Stomach smooth muscle (tissue), 2 donors: ENCODE results near the gene INTS11.

ENCODE experiments used
- H3K27ac ChIP-seq: one replicate; pipeline ENCODE4 v1.7.0; 2013; ENCODE audit warnings: mild to moderate bottlenecking, low read length, inconsistent platforms
- H3K27me3 ChIP-seq, 2 donors: one replicate each; pipeline ENCODE4 v1.7.0; 2013; ENCODE audit warnings: low read length in 2 of 2; ENCODE audit not compliant: insufficient read depth in 2 of 2, control insufficient read depth in 1 of 2
- H3K36me3 ChIP-seq, 2 donors: one replicate each; pipeline ENCODE4 v1.7.0; 2013; ENCODE audit warnings: low read length in 2 of 2; ENCODE audit not compliant: control insufficient read depth in 2 of 2, insufficient read depth in 2 of 2
- H3K4me1 ChIP-seq: one replicate; pipeline ENCODE4 v1.7.0; 2013; ENCODE audit warnings: low read length; ENCODE audit not compliant: control insufficient read depth, insufficient read depth
- H3K4me3 ChIP-seq, 2 donors: one replicate each; pipeline ENCODE4 v1.7.0; 2013; ENCODE audit warnings: low read length in 2 of 2
- H3K9ac ChIP-seq, 2 donors: one replicate each; pipeline ENCODE4 v1.7.0; 2013; ENCODE audit warnings: low read length in 2 of 2, mild to moderate bottlenecking in 1 of 2
- H3K9me3 ChIP-seq, 2 donors: one replicate each; pipeline ENCODE4 v1.7.0; 2013; ENCODE audit warnings: low read length in 2 of 2; ENCODE audit not compliant: control insufficient read depth in 2 of 2
- donor health status: healthy.
- donor health status: Pancreatic carcinoma.

Gene INTS11

DNA sequence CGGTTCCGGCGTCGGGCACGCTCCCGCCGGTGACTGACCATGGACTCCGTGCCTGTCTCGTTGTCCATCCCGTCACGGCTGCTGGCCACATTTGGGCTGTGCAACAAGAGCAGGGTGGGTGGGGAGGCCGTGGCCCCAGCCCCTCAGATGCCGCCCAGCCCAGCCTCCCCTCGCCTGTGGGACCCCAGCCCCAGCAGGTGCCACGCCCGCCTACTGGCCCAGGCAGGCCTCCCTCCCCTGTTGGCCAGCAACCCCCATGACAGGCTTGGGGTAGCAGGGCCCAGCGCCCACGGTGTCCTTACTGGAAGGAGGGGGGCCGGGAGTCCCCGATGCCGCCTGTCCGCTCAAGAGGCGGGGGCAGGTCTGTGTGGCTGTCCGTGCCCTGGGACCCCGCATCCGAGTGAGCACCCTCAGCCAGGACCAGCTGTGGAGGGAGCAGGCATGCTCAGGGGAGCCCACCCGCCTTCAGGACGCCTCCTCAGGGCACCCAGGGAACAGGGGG is 17.7 kb upstream of the INTS11 start:
- Histone ChIP-seq H3K4me1 (peaks cover 28% of the 10 kb centered on the region), H3K36me3 (peaks cover 14 to 17% of the 10 kb centered on the region in 2 donors), H3K27me3 (no peaks in the 10 kb centered on the region), H3K9ac (no peak overlapping the region), H3K9me3 (no peaks in the 10 kb centered on the region), H3K27ac (no peak overlapping the region), H3K4me3 (no peak overlapping the region)

- Histone ChIP-seq H3K36me3 (peaks cover 14 to 17% of the 10 kb centered on the region in 2 donors), H3K9me3 (no peaks in the 10 kb centered on the region), H3K9ac (no peak overlapping the region), H3K4me1 (peaks cover 23% of the 10 kb centered on the region), H3K27me3 (no peaks in the 10 kb centered on the region), H3K4me3 (no peak overlapping the region), H3K27ac (no peak overlapping the region)
Observed at GRCh38 chr1:1341549-1342021, 17.1 kb upstream of the INTS11 start.

- peaks cover 14 to 17% of the 10 kb centered on the region in 2 donors for H3K36me3 ChIP-seq
- no peak overlapping the region for H3K9ac ChIP-seq
- no peak overlapping the region for H3K27ac ChIP-seq
- no peak overlapping the region for H3K4me3 ChIP-seq
- H3K4me1 ChIP-seq, result peaks cover 17% of the 10 kb centered on the region
- H3K9me3 ChIP-seq, result no peaks in the 10 kb centered on the region
- no peaks in the 10 kb centered on the region for H3K27me3 ChIP-seq
Observed at GRCh38 chr1:1340791-1341548, 16.5 kb upstream of the INTS11 start.

- Histone ChIP-seq H3K4me3 (no peak overlapping the region), H3K27me3 (no peaks in the 10 kb centered on the region), H3K9ac (no peak overlapping the region), H3K9me3 (no peaks in the 10 kb centered on the region), H3K27ac (no peak overlapping the region), H3K4me1 (peaks cover 9% of the 10 kb centered on the region), H3K36me3 (peaks cover 14 to 17% of the 10 kb centered on the region in 2 donors)
Observed at GRCh38 chr1:1340185-1340584, 15.7 kb upstream of the INTS11 start.

DNA sequence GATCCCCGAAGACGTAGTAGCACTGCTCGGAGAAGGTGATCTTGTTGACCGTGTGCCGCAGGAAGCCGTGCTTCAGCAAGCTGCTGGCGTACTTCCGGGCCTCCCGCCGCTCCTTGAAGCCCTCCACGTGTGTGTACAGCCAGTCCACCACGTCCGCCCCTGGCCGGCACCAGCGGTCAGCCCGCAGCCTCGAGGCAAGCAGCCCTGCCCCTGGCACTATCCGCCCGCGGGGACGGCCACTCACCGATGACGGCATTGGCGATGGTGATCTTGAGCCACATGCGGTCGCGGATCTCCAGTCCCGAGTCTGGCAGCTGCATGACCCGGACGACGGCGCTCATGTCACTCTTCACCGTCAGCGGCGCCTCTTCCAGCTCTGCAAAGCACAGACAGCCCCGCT is 13.8 kb upstream of the INTS11 start:
- H3K36me3 ChIP-seq, result peaks cover 14 to 17% of the 10 kb centered on the region in 2 donors

GRCh38 chr1:1337793-1338147 is 13.3 kb upstream of the INTS11 start:
- no peak overlapping the region for H3K4me3 ChIP-seq

More for the DNA sequence above, 13.8 kb upstream of the INTS11 start:
- Histone ChIP-seq H3K4me1 (peaks cover 2% of the 10 kb centered on the region), H3K4me3 (no peak overlapping the region), H3K27me3 (no peaks in the 10 kb centered on the region), H3K27ac (no peak overlapping the region), H3K9me3 (no peaks in the 10 kb centered on the region), H3K9ac (no peak overlapping the region)

GRCh38 chr1:1336931-1337792 is 12.7 kb upstream of the INTS11 start:
- no peak overlapping the region for H3K27ac ChIP-seq
- H3K9me3 ChIP-seq, result no peaks in the 10 kb centered on the region
- no peak overlapping the region for H3K4me3 ChIP-seq
- peaks cover 14 to 17% of the 10 kb centered on the region in 2 donors for H3K36me3 ChIP-seq
- peaks cover 2% of the 10 kb centered on the region for H3K4me1 ChIP-seq
- no peak overlapping the region for H3K9ac ChIP-seq
- no peaks in the 10 kb centered on the region for H3K27me3 ChIP-seq

More at GRCh38 chr1:1337793-1338147, 13.3 kb upstream of the INTS11 start:
- no peaks in the 10 kb centered on the region for H3K27me3 ChIP-seq
- no peak overlapping the region for H3K9ac ChIP-seq
- no peak overlapping the region for H3K27ac ChIP-seq
- peaks cover 2% of the 10 kb centered on the region for H3K4me1 ChIP-seq
- H3K36me3 ChIP-seq, result peaks cover 14 to 17% of the 10 kb centered on the region in 2 donors
- no peaks in the 10 kb centered on the region for H3K9me3 ChIP-seq

- Histone ChIP-seq H3K4me3 (no peak overlapping the region), H3K9me3 (no peaks in the 10 kb centered on the region), H3K36me3 (peaks cover 10 to 16% of the 10 kb centered on the region in 2 donors), H3K9ac (no peak overlapping the region), H3K4me1 (peaks cover 2% of the 10 kb centered on the region), H3K27me3 (no peaks in the 10 kb centered on the region), H3K27ac (no peak overlapping the region)
Observed at GRCh38 chr1:1336446-1336845, 12.0 kb upstream of the INTS11 start.

DNA sequence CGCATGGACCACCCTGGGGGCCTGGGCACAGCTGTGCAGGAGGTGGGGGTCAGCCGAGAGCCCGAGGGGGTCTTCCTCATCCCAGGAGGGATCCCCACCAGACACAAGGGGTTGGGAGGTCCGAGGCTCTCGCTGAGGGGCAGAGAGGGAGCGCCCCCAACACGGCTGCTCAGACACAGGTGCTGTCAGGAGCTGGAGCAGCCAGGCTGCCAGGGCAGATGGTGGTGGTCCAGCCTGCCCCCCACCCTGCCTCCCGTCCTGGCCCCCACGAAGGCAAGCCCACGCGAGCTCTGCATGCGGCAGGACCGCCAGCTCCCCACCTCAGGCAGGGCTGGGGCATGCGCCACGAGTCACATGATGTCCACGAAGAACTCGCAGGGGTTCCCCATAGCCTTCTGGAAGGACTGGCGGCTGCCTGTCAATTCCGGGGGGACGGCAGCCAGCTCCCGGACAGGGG is 11.4 kb upstream of the INTS11 start:
- no peak overlapping the region for H3K4me3 ChIP-seq
- H3K4me1 ChIP-seq, result no peaks in the 10 kb centered on the region
- H3K9ac ChIP-seq, result no peak overlapping the region
- peaks cover 4 to 10% of the 10 kb centered on the region in 2 donors for H3K36me3 ChIP-seq
- no peaks in the 10 kb centered on the region for H3K9me3 ChIP-seq
- no peak overlapping the region for H3K27ac ChIP-seq
- no peaks in the 10 kb centered on the region for H3K27me3 ChIP-seq

DNA sequence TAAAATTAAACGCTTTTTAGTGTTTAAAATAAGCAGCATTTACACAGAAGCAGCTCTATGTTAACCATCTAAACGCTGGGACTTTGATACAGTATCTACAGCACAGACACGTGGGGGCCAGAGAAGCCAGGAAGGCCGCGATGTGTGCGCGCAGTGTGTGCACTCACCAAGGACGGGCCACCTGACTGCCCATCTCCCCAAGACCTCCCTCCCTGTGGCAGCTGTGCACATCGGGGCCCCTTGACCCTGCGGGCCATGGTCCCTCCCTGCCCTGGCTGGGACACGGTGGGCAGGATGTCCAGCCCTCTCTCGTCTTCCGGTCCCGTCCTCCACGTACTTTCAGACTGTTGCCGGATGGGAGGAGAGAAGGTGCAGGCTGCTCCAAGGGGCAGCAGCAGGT is 10.8 kb upstream of the INTS11 start:
- H3K9ac ChIP-seq, result no peak overlapping the region
- no peaks in the 10 kb centered on the region for H3K27me3 ChIP-seq
- no peak overlapping the region for H3K4me3 ChIP-seq
- H3K4me1 ChIP-seq, result no peaks in the 10 kb centered on the region
- H3K9me3 ChIP-seq, result no peaks in the 10 kb centered on the region
- H3K27ac ChIP-seq, result no peak overlapping the region
- H3K36me3 ChIP-seq, result peaks cover 0 to 6% of the 10 kb centered on the region in 2 donors
